NCI-H82 treated with DMSO at 0.1 percent for 48 hours (cell line): Measurements from ENCODE around the gene SYT1.
"Not testable (repeated sequence)": the region's sequence is repeated elsewhere in the genome, so short reads cannot be mapped to it uniquely, and the experiment has no call there.

Experiments used
- DNase-seq: peaks from one replicate; lab custom pipeline; 2025; ENCODE audit not compliant: unreplicated experiment; lab: John Stamatoyannopoulos, UW

Gene SYT1

DNA sequence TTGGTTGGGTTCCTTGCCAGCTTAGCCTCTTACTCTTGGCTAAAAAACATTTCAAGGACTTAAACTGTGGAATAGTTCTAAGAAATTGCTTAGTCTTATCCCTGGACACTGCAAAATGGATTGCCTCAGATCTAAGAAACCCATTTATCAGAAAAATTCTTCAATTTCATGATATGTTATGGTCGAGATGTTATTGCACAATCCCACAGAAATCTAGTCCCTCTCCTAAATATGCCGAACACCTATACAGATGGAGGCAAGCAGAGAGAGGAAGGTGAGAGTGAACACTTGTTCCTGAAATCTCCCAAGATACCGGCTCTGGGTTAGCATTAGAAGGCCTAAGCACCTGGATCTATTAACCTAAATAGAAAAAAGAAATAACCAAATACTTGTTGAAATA lies 559.0 kb downstream of the SYT1 start:
- no peak for DNase-seq

DNA sequence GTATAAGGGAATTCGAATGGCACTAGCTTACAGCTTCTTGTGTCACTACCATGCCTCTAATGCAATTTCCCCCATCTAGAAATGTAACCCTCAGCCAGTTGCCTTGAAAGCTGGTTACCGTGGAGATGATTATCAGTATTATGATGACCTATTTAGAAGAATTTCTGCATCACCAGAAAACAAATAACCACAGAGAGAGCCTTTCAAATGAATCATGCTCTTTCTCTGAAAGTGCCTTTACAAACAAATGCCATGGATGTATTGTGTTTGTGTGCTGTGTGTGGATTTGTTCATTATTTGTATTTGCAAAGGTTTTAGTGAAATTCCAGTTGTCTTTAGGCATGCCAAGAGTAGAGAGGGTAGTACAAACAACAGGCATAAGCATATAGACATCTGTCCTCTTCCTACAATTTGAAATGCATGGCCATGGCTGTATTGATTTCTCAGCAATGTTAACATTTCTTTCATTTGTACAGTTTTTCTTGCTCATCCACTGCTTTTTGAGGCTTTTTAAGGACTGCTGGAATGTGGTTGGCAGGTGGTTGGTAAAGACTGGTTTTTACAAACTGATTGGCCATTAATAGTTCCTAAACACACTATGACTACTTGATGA lies 559.6 kb downstream of the SYT1 start:
- no peak for DNase-seq

- no peak for DNase-seq
These were observed 561.5 kb downstream of the SYT1 start for GRCh38 chr12:79426121-79426520.

DNA sequence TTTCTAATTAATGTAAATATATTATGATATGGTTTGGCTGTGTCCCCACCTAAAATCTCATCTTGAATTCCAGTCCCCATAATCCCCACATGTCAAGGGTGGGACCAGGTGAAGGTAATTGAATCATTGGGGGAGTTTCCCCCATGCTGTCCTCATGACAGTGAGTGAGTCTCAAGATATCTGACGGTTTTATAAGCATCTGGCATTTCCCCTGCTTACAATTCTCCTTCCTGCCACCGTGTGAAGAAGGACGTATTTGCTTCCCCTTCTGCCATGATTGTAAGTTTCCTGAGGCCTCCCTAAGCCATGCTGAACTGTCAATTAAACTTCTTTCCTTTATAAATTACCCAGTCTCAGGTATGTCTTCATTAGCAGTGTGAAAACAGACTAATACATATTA lies 562.2 kb downstream of the SYT1 start:
- not testable (repeated sequence) for DNase-seq

- DNase-seq = no peak
These were observed 569.0 kb downstream of the SYT1 start for GRCh38 chr12:79433465-79434072.

DNA sequence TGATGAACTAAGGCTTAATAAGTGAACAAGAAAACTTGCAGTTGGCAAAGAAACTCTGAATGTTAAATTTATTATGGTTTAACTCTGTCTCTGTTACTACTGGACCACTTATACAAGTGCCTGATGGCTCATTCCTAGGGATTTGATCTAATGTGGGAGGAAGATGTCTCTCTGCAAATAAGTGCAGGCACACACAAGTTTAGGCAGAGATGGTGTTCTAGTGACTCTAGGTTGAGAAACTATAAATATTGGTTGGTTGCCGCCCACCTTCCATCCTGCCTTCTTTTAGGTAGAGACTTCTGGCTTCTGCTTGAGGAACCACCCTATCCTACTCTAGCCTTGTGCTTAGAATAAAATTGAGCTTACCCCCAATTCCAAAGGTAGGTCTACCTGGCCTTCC lies 570.0 kb downstream of the SYT1 start:
- DNase-seq = no peak

DNA sequence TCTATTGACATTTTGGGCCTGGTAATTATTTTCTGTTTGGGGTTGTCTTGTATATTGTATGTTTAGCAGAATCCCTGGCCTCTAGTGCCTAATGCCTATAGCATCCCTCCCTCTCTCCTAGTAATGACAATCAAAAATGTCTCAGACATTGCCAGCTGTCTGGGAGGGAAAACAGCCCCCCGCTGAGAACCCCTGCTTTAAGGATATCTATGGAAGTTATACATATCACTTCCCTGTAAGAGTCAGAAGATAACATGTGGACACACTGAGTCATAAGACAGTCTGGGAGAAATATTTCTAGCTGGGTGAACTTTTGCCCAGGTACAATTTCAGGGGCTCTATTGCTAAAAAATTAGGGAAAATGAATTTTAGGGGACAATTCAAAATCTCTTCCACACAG lies 571.2 kb downstream of the SYT1 start:
- DNase-seq = no peak

DNA sequence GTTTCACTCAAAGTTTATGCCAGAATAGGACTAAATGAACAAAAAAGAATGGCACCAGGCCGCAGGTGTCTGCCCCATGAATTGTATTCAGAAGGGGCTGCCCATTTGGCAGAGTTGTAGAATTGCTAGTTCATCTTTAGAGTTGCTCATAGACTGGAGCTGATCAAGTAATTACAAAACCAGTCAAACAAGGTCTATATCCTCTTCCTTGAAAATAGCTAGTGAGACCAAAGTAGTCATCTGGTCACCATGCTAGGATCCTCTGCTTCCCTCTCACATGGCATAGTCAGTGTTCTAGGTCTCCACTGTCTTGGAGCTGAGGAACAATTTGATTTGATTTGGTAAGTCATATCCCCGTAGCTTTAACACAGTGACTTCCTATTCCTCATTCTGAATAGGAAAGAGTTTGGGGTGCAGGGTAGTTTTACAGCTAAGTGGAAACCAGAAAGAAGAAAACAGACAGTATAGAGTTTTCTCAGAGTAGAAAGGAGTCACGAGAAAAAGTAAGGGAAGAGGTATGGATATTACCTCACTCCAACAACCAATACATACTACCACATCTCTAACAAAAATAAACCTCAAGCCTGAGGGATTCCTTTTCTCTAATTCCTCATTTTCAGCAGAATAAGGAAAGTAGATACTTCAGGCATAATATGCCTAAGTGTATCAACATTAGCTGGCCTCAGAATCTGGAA lies 574.1 kb downstream of the SYT1 start:
- DNase-seq = no peak

DNA sequence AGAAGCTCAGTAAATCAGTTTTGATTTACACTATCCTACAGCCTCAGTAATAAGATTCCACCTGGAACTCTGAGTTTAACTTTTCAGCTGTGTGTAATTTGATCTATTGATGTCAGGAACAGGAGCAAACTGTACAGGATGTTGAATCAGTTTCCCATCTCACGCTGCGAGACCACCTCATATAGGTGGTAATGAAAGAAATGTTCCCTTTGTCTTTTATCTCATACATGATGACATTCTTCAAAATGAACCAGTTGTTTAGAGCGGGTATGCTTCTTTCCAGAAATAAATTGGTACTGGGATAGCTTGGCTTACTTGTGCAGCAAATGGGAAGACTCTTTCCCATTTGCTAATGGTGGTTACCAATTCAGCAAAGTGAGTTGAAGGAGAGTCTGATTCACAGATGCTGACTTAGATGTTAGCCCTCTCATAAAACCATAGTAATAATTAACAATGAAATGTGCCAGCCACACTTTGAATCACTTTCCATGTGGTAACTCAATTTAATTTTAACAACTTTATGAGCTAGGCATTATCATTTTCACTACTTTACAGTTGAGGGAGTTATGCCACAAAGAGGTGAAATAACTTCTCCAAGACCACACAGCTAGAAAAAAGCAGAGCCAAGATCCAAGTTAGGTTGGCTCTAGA lies 574.7 kb downstream of the SYT1 start:
- no peak for DNase-seq

- DNase-seq = no peak
These were observed 577.0 kb downstream of the SYT1 start for GRCh38 chr12:79441534-79441933.

DNA sequence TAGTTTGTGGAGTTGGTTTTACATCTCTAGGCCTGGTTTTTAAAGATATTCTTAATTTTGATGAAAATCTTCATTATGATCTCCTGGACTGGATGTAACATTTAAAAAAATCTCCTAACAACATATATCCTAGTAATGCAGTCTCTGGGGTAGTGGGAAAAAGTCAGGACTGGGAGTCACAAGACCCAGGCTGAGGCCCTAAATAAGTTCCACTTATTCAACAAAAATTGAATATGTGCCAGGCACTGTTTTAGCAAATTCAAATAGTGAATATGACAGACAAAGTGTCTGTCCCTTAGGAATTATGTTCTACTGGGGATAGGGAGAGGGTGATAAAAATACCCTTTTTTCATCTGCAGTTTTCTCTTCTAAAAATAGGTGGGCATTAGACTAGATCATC lies 577.8 kb downstream of the SYT1 start:
- DNase-seq = no peak

DNA sequence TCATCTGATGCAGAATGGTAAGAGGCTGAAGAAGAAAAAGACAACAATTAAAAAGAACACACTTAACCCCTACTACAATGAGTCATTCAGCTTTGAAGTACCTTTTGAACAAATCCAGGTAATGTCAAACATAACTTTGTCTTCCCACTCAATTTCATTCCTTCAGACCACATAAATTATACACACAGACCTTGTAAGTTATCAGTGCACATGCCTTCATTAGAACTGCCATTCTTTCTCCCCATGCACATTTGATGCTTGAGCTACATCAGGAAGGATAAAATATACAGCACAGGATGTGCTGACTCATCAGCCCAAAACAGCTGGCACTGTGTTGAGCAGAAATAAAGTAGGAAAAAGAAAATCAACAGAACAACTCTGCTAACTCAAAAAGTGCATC lies 579.5 kb downstream of the SYT1 start:
- no peak for DNase-seq

DNA sequence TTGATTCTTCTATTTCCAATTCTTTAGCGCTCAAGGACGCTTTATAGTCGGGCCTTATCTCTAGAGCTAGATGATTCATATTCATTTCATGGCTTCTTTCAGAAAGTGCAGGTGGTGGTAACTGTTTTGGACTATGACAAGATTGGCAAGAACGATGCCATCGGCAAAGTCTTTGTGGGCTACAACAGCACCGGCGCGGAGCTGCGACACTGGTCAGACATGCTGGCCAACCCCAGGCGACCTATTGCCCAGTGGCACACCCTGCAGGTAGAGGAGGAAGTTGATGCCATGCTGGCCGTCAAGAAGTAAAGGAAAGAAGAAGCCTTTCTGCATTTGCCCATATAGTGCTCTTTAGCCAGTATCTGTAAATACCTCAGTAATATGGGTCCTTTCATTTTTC lies 584.2 kb downstream of the SYT1 start:
- DNase-seq = no peak

- no peak for DNase-seq
These were observed 586.8 kb downstream of the SYT1 start for GRCh38 chr12:79451365-79451764.

DNA sequence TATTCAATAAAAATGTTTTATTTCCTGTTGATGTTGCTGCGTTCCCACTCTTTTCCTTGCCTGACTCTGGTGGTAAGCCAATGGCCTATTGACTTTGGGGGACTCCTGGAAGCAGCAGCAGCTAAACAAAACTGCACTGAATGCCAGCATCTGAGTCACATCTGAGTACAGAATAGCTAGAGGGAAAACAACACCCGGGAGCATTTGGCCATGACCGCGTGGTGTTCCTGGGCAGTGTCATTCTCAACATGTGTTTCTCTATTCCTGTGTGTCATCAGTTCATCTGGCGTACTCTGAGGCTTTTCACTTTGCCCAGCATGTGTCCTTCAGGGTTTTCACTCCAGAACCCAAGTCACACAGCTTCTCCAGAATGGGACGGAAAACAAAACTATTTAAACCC lies 587.4 kb downstream of the SYT1 start:
- no peak for DNase-seq

- DNase-seq = no peak
These were observed 588.3 kb downstream of the SYT1 start for GRCh38 chr12:79452906-79453305.

DNA sequence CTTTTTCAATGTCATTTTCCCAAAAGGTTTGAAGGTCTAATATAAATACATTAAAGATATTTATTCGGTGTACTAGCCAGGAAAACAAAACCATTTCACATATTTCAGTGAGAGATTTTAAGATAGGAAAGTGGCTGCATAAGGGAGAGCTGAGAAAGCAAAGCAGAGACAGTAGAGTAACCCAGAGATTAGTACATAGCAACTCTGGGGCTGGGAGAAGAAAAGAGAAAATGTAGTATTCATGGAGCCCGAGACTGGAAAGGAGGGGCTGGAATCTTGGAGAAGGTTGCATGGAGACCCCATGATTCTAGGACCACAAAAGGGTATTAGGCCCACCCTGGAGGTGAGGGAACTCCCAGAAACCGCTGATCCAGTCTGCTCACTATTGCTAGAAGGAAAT lies 589.2 kb downstream of the SYT1 start:
- no peak for DNase-seq

DNA sequence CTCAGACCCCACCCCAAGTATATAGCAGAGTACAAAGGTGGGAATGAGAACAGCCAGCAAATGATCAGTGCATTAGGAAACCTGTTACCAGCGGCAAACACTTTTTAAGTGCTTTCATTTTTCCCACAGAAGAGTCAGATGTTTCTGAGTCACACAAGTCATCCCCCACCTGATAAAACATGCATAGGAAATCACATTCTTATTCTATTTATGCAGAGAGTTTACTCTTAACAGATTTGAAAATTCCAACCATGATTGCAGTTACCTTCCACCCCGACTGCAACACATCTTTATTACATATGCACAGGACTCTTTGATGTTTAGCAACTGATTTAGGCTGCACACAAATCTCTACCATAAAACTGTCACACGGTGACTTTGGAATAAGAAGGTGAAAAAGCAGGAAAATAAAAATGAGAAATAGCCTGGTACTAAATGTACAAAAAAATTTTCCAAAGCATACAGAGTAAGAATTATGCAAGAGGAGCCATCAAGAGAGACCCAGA lies 589.8 kb downstream of the SYT1 start:
- DNase-seq = no peak

DNA sequence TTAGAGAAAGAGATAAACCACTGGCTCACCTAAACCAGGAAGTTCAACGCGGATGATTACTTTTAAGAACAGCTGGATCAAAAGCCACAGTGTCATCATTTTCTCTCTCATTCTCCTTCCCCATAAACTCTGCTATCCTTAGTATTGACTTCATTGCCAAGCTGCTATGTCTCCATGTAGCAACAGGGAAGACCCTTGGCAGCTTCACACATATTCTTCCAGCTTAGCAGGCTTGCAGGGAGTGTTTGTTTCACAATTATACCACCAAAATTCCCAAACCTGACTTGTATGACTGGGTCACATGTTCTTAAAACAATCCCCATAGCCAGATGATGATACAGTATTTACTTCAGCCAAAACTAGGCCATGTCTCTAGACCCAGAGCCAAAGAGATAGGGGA lies 590.7 kb downstream of the SYT1 start:
- no peak for DNase-seq

GRCh38 chr12:79482323-79482722 lies 617.7 kb downstream of the SYT1 start:
- DNase-seq = no peak

- no peak for DNase-seq
These were observed 618.3 kb downstream of the SYT1 start for GRCh38 chr12:79482921-79483320.

DNA sequence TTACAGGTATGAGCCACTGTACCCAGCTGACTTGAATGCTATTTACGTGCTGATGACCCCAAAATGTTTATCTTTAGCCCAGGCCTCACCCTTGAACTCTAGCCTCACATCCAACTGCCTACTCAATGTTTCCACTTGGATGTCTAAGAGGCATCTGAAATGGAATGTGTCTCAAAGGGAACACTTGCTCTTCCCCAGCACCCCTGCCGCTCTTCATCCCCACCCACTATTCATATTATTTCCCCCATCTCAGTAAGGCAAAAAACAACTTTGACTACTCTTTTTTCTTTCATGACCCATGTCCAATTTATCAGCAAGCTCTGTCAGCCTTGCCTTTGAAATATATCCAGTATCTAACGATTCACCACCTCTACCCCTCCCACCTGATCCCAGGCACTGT lies 621.6 kb downstream of the SYT1 start:
- DNase-seq = no peak
